SH-SY5Y (cell line): ENCODE results near the gene USE1.

Source experiments
- GATA2 ChIP-seq: IDR thresholded peaks from 2 replicates; pipeline ENCODE4 v1.6.1; 2011; ENCODE audit warnings: mild to moderate bottlenecking, low read depth, low read length
- GATA3 ChIP-seq: IDR thresholded peaks from 2 replicates; pipeline ENCODE4 v1.6.1; 2011; ENCODE audit warnings: low read depth, mild to moderate bottlenecking, low read length, moderate library complexity

Gene USE1

DNA sequence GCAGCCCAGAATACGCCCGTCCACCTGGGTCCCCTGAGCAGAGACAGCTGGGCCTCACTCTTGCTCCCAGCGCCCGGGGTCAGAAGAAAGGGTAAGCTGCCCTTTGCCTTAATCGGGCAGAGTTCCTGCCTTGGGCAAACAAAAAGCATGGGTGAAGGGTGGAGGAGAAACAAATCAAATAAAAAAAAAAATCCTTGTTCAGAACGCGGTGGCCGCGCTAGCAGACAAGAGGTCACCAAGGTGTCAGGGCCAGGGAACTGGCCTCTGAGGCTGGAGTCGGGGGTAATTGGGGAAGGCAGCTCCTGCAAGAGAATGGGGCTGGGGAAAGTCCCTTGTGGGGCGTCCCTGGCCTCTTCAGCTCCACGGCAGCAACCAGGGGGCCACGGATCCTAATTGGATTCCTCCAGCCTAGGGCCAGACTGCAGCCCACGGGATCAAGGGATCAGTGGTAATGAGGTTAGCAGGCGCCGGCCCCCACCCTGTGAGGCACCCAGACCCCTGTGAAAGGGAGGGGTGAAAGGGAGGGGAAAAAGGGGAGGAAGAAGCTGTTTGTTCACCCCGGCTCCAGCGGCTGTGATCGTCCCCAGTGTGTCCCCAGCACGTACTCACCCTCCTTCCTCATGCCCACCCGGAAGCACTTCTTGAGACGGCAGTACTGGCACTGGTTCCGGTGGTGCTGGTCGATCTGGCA lies 25.1 kb downstream of the USE1 start:
- TF ChIP-seq GATA3 (no peak), GATA2 (no peak)

DNA sequence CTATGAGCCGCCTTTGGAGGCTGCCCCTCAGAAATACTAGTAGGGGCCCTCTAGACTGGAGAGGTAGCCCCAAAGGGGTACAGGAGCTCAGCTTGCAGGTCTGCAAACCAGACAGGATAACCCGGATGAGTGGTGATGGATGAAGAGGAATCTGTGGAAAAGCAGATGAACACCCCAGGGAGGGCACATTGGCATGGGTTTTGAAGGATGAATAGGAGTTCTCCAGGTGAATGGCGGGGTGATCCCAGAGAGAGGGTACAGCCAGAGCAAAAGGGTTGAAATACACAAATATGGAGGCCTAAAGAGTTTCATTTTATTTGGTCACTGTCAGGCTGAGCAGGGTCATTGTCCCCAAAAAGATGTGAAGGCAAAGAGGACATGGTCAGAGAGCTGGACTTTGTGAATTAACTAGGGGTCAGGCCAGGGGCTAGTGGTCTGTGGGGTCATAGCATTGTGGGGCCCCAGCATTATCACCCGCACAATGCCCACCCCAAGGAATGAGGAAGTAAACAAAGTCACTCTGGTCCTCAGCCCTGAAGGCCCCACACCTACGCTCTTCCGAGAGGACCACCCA lies 25.8 kb downstream of the USE1 start:
- TF ChIP-seq GATA3, result no peak
- no peak for TF ChIP-seq GATA2

DNA sequence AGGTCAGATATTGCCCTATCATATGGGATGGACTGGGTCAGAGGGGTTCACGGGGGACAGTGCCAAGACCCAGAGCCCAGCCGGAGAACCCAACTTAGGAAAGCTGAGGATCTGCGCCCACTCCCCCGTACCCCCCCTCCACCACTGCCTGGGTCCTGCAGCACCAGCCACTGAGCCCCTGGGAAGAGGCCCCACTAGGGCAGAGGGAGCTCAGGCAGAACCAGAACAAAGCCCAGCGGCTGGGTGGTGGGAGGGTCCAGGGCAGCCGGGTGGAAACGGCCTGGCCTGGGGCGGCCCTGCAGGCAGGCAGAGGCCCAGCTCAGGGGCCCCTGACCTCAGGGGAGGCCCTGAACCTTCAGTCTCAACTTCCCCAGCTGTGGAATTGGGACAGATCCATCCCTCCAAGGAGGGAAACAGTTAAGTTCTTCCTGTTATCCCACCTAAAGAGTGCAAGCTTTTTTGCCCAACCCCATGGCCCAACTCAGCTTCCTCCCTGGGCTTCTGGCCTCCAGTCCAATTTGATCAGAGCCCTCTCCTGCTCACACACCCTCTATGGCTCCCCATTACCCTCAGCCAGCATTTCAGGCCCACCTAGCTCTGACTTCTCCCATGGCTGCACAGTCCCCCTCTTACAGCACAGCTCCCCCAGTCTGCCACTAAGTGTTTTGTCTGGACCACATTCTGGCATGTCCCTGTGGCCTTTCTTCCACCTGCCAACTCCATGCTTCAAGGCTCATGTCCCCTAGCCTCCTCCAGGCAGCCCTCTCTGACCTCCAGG lies 27.5 kb downstream of the USE1 start:
- TF ChIP-seq GATA3, result no peak
- no peak for TF ChIP-seq GATA2

DNA sequence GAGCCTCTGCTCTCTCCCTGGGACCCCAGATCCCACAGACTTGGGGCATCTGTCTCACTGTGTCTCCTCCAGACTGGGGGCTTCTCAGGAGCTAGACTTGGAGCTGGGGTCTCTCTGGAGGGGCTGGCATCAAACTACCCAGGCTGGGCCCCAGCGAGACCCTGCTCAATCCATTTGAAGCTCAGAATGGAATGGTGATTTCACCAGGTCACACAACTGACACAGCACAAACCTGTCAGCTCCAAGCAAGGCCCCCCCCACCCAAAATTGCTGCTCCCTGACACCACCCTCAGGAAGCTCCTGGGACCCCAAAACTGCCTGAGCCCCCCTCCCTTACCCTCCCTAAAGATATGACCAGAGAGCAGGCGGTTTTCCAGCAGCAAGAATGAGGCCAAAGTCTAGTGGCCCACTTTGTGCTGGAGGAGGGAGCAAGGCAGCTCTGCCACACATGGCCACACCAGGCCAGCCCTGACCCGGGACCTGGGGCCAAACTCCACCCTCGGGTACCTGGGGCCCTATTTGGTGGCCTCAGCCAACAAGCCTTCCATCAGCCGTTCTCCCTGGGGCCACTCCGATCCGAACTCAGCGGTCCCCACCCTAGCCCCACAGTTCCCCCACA lies 28.2 kb downstream of the USE1 start:
- TF ChIP-seq GATA3 (no peak), GATA2 (no peak)

DNA sequence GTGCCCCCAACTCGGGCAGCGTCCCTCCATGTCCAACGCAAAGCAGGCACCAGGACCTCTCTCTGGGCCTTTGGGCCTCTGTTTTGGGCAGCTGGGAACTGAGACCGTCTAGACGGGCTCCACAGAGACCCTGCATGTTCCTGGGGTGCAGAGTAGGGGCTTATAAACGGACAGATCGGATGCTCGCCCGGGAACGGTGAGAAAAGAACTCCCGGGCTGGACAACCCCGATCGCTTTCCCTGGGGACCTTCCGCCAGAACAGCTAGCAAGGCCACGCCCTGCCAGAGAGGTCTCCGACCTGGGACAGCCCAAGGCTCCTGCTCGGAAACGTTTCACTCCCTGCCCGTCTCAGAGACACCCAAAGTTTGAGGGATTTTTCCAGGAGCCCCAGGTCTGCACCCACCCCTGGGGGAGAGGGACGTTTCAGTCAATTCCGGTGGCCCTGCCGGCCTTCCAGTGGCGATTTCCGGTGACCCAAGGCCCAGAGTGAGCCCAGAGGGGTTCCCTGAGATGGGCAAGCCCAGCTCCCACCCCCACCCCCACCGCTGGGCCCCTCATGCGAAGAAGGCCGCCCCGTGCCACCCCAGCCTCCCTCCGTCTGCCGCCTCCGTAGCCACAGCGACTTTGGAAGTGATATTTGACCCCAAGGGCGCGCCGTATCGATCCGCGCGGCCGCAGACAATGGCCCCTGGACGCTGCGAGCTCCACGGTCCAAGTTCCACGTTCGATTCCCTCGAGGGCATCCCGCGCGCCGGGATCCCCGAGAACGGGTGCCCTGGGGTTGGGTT lies 28.9 kb downstream of the USE1 start:
- TF ChIP-seq GATA2 (no peak), GATA3 (no peak)

DNA sequence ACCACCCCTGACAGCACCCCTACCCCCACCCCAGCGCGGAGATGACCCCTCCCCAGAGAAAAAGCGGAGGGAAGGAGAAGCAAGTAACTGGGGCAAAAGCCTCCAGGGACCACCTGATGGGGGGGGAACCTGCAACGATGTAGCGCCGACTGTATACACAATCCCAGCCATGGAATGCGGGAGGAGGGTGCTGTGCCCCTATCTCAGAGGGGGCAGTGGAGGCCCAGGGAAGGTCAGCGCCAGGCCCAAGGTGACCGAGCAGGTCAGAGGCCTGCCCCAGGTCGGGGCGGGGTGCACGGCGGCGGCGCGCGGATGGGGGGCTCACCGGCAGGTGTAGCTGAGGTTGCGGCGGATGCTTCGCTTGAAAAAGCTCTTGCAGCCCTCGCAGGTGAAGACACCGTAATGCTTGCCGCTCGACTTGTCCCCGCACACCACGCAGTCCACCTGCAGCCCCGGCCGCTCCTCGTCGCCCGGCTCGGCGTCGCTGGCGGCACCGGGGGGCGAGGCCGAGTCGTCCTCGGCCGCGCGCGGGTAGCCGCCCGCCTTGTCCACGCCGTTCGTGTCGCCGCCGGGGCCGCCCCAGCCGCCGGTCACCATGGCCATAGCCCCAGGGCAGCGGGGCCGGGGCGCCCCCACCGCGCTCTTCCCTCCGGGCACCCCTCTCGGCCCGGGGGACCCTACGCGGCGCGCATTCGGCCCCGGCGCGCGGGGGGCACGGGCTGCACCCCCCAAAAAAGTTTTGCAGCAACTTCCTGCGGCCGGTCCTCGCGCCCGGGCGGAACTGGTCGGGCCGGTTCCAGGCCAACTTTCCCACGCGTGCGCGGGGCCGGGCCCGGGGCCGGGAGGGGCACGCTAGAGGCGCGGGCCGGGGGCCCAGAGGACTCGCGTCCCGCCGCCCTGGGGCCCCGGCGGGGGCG lies 29.7 kb downstream of the USE1 start:
- TF ChIP-seq GATA2, result no peak
- TF ChIP-seq GATA3, result no peak

DNA sequence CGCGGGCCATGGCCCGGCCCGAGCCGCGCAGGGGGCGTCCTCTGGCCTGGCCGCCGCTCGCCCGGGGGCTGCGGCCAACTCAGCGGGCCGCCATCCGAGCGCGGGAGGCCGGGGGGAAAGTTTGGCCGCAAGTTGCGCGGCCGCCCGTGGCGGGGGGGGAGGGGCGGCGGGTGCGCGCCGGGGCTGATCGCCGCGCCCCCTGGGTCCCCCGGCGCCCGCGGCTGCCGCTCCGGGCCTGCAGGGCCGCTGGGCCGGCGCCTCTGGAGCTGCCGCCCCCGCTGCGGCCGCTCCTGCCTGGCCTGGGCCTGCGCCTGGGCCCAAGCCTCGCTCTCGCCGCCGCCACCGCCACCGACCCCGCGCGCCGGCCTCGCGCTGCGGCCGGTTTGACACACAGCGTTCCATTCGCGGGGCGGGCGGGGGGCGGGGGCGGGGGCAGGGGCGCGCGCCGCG lies 30.4 kb downstream of the USE1 start, which contains the start of gene NR2F6:
TSS of gene NR2F6 (minus strand) at position 385 of the 450 bp plus-strand sequence. CDS start 699 bp downstream, outside the sequence.
- TF ChIP-seq GATA2 (no peak), GATA3 (no peak)

DNA sequence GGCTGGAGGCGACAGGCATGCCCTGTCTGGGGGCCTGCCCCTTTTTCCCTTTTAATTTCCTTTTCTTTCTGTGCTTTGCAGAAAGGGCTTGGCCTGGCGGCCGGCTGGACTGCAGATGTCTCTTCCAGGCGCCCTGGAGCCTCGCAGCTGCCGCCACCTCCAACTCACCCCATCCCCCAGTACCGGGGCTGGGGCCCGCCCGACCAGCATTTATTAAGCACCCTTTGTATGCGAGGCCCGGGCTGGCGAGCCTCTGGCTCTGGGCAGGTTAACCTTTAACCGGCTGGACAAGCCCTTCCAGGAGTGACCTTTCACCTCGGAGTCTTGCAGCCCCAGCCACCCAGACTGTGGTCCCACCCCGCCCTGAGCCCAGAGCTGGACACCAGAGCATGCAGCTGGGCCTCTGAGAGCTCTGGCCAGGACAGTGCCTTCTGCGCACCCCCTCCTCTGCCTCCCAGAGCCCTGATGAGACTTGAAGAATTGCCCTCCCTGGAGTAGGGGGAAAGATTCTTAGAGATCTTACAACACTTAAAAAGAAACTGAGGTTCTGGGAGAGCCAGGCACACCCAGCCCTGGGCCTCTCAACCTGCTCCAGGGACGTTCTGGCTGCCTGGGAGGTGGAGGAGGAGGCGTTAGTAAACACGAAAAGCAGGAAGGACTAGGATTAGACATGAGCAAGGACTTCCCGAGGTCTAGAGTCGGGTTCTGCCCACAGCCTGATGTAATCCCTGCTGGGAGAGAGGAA lies 31.7 kb downstream of the USE1 start:
- TF ChIP-seq GATA2, result no peak
- TF ChIP-seq GATA3, result no peak

DNA sequence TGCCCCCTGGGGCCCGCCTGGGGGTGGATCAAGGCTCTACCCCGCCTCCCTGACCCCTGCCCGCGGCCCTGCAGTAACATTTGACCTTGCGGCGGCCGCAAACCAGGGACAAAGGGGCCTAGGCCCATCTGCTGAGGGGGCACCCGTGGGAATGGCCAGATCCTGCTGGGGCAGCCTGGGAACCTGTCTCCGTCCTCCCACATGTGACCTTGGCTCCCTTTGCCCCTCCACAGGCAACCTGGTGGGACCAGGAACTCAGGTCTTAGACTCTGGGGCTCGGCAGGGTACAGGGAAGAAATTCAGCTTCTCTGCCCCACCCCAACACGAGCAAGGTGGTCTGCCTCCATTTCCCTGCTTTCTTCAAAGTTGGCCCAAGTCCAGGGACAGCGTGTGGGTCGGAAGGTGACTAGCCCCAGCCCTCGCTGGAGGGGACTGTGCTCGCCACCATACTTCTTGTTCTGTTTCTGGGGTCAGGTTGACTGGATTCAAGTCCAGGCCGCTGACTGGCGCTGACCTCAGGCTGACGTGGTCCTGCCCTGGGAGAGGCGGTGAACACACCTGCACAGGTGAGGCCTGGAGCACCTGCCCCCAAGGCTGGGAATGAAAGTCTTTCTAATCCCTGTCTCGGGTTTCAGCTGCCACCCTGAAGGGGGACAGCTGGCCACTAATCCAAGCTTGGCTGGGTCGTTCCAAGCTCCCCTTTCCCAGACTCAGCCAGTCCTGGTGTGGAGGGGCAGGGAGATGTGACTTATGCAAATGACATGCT lies 33.0 kb downstream of the USE1 start:
- TF ChIP-seq GATA3, result no peak
- TF ChIP-seq GATA2, result no peak

DNA sequence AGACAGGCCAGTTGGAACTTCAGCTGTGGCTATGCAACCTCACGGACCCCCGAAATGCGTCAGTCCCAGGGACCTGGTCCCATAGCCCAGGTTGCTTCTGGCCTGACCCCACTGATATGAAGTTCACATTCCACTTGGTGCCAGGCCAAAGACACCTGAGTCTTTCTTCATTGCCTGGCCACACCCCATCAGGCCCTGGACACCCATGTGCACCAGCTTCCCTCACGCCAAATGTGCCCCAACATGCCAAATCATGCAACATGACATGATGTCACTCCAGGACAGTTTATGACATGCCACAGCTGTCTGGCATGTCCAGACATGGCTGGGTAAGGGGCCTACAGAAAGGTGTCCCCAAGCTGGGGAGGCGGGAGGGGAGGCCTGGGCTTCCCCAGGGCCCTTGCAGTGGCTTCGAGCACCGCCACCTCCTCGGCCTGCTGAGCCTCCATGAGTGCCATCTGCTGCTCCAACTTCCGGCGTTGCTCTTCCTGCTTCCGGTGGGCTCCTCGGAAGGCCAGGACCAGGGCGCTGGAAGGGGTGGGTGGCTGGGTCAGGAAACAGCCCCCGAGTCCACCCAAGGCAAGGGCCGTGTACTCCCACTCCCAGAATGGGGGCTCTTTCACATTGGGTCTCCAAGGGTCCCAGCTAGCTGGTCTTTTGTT lies 34.9 kb downstream of the USE1 start:
- no peak for TF ChIP-seq GATA2
- TF ChIP-seq GATA3, result no peak

DNA sequence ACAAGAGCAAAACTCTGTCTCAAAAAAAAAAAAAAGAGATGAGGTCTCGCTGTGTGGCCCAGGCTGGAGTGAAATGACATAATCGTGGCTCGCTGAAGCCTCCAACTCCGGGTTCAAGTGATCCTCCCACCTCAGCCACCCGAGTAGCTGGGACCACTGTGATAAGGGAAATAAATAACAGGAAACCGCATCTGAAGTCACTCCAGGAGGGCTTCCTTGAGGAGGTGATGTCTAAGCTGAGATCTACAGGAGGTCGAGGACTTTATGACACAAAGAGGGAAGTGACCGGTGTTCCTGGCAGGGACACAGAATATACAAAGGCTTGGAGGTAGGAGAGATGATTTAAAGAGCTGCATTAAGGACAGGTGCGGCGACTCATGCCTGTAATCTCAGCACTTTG lies 39.5 kb downstream of the USE1 start:
- TF ChIP-seq GATA3 (no peak), GATA2 (no peak)
